ENCODE data around the gene STAG3. TPM values are rescaled to one million over a fixed set of nuclear protein-coding genes. Genes with fewer than 3 reads are reported as not detected.

The STAG3 gene
- total RNA-seq, 1 experiment from 2014 or later, result 3.1 TPM

GRCh38 chr7:100141555-100141949, 36.2 kb upstream of the STAG3 start:
- H3K4me1 Mint-ChIP-seq, result peaks cover 10 to 12% of the 10 kb centered on the region in 2 experiments
- Histone ChIP-seq H3K14ac (ENCODE audit: insufficient read depth, low read length) (no peak overlapping the region), H2BK120ac (ENCODE audit: low read depth, low read length, poor library complexity, severe bottlenecking) (no peak overlapping the region), H2BK5ac (ENCODE audit: insufficient read length, low read length) (no peak overlapping the region), H2AK5ac (ENCODE audit: insufficient read length, low read length) (no peak overlapping the region), H3K56ac (ENCODE audit: insufficient read length, low read depth, low read length) (no peak overlapping the region), H3K18ac (ENCODE audit: insufficient read length, low read depth, low read length) (no peak overlapping the region), H4K20me1 (ENCODE audit: control insufficient read depth, insufficient read depth, insufficient read length) (no peaks in the 10 kb centered on the region), H3K4me1 (ENCODE audit: insufficient read depth, low read length) (no peaks in the 10 kb centered on the region), H4K8ac (replicated peaks; ENCODE audit: insufficient read length, low read depth, low read length) (no peak overlapping the region), H3K27me3 (ENCODE audit: insufficient read depth, low read length) (no peaks in the 10 kb centered on the region), H4K5ac (ENCODE audit: insufficient read length, low read depth, low read length) (no peak overlapping the region), H3T11ph (ENCODE audit: low read length) (no peak overlapping the region), H3K23ac (ENCODE audit: insufficient read length, low read depth, low read length) (no peak overlapping the region), H2BK20ac (ENCODE audit: low read depth, low read length, poor library complexity, severe bottlenecking) (no peak overlapping the region), H3K27ac (ENCODE audit: insufficient read length, low read depth, low read length) (no peak overlapping the region), H2BK15ac (ENCODE audit: low read depth, low read length) (no peak overlapping the region), H3K4ac (ENCODE audit: low read depth, low read length) (no peak overlapping the region), H3K9ac (ENCODE audit: extremely low read depth, insufficient read length, low read length) (no peak overlapping the region), H4K91ac (ENCODE audit: insufficient read length, low read depth, low read length) (no peak overlapping the region), H3K79me1 (ENCODE audit: insufficient read depth, low read depth, low read length, poor library complexity, severe bottlenecking) (no peaks in the 10 kb centered on the region), H3K4me2 (ENCODE audit: insufficient read depth, insufficient read length, low read length) (no peak overlapping the region), H2BK12ac (ENCODE audit: insufficient read length, low read depth, low read length) (no peak overlapping the region), H2AFZ (ENCODE audit: low read length) (no peak overlapping the region), H3K79me2 (ENCODE audit: insufficient read depth, low read length) (no peaks in the 10 kb centered on the region), H3K9me3 (ENCODE audit: control insufficient read depth, low read depth, low read length) (no peaks in the 10 kb centered on the region), H3K23me2 (ENCODE audit: insufficient read length, low read depth, low read length, poor library complexity, severe bottlenecking) (no peaks in the 10 kb centered on the region)
- no peak for TF ChIP-seq CTCF (conservative IDR thresholded peaks at IDR 0.05)
- DNase-seq, result no peak
- peaks cover 4% of the 10 kb centered on the region; the same call in 1 of the 2 replicates for H3K27me3 Mint-ChIP-seq (ENCODE audit: low read depth)
- no peak overlapping the region for H3K27ac Mint-ChIP-seq
- H3K4me3 Mint-ChIP-seq, result no peak overlapping the region
- no CpG with 5 or more reads among the region's 3 CpGs for WGBS (ENCODE audit: extremely low coverage, insufficient read length, low lambda C conversion rate)
- no peaks in the 10 kb centered on the region for H3K9me3 Mint-ChIP-seq
- H3K36me3 Mint-ChIP-seq (ENCODE audit: insufficient read depth in 1 of 3, low read depth in 3 of 3), result no peaks in the 10 kb centered on the region; a peak in 2 of 7 replicates

All from H9 (cell line).